ENCODE measurements around the gene EIF4G1.

The EIF4G1 gene

DNA sequence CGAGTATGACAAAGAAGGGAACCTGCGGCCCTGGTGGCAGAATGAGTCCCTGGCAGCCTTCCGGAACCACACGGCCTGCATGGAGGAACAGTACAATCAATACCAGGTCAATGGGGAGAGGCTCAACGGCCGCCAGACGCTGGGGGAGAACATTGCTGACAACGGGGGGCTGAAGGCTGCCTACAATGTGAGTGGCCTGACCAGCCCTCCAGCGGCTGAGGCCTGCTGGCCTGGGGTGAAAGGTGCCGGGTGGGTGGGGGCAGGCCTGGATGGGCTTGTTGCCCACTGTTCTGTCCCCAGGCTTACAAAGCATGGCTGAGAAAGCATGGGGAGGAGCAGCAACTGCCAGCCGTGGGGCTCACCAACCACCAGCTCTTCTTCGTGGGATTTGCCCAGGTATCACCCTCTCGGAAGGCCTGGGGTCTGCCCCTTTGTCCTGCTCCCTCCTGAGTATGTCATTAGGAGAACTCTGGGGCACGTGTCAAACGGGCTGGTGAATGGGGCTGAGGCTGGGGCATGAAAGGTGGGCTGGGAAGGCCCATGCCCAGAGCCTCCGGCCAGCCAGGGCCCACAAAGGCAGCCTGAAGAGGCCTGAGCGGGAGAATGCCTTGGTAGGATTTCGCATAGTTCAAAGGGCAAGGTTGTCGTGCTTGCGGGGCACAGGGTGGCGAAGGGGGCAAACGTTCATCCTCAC lies 23.2 kb upstream of the EIF4G1 start:
- no peak for DNase-seq
- H3K36me3 ChIP-seq = no peaks in the 10 kb centered on the region
- TF ChIP-seq, protein P1, sequence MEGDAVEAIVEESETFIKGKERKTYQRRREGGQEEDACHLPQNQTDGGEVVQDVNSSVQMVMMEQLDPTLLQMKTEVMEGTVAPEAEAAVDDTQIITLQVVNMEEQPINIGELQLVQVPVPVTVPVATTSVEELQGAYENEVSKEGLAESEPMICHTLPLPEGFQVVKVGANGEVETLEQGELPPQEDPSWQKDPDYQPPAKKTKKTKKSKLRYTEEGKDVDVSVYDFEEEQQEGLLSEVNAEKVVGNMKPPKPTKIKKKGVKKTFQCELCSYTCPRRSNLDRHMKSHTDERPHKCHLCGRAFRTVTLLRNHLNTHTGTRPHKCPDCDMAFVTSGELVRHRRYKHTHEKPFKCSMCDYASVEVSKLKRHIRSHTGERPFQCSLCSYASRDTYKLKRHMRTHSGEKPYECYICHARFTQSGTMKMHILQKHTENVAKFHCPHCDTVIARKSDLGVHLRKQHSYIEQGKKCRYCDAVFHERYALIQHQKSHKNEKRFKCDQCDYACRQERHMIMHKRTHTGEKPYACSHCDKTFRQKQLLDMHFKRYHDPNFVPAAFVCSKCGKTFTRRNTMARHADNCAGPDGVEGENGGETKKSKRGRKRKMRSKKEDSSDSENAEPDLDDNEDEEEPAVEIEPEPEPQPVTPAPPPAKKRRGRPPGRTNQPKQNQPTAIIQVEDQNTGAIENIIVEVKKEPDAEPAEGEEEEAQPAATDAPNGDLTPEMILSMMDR (IDR thresholded peaks at IDR 0.05; ENCODE audit: low read depth, low read length) = no peak
- H3K9me3 ChIP-seq (ENCODE audit: severe bottlenecking) = no peaks in the 10 kb centered on the region
- no peaks in the 10 kb centered on the region for H3K27me3 ChIP-seq (ENCODE audit: insufficient read depth, low read depth, severe bottlenecking)
- H3K27ac ChIP-seq = no peak overlapping the region
- no peak overlapping the region for H3K4me3 ChIP-seq (ENCODE audit: low read depth, low read length)

DNA sequence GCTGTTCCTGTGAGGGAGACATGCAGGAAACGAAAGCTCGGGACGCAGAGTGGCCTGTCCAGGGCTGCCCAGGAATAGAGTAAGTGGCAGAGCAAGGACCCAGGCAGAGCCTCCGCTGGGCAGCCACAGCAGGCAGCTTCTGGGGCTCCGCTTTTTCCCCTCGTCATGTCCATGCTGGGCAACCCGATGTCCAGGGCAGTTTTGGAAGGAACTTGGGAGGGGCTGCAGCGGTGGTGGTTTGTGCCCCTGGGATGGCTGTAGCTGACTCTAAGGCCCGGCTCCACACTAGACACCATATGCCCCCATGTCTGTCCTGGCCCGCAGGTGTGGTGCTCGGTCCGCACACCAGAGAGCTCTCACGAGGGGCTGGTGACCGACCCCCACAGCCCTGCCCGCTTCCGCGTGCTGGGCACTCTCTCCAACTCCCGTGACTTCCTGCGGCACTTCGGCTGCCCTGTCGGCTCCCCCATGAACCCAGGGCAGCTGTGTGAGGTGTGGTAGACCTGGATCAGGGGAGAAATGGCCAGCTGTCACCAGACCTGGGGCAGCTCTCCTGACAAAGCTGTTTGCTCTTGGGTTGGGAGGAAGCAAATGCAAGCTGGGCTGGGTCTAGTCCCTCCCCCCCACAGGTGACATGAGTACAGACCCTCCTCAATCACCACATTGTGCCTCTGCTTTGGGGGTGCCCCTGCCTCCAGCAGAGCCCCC lies 22.5 kb upstream of the EIF4G1 start:
- no peaks in the 10 kb centered on the region for H3K9me3 ChIP-seq (ENCODE audit: severe bottlenecking)
- H3K27ac ChIP-seq = no peak overlapping the region
- TF ChIP-seq, protein P1 (IDR thresholded peaks at IDR 0.05; ENCODE audit: low read depth, low read length) = no peak
- H3K27me3 ChIP-seq (ENCODE audit: insufficient read depth, low read depth, severe bottlenecking) = no peaks in the 10 kb centered on the region
- no peaks in the 10 kb centered on the region for H3K36me3 ChIP-seq
- DNase-seq = no peak
- H3K4me3 ChIP-seq (ENCODE audit: low read depth, low read length) = no peak overlapping the region

- Histone ChIP-seq H3K9me3 (ENCODE audit: severe bottlenecking) (no peaks in the 10 kb centered on the region), H3K36me3 (peaks cover 9% of the 10 kb centered on the region), H3K4me3 (ENCODE audit: low read depth, low read length) (no peak overlapping the region), H3K27ac (no peak overlapping the region), H3K27me3 (ENCODE audit: insufficient read depth, low read depth, severe bottlenecking) (no peaks in the 10 kb centered on the region)
- no peak for DNase-seq
- TF ChIP-seq, protein P1 (IDR thresholded peaks at IDR 0.05; ENCODE audit: low read depth, low read length) = no peak
Measured at GRCh38 chr3:184295771-184296170, 18.6 kb upstream of the EIF4G1 start.

DNA sequence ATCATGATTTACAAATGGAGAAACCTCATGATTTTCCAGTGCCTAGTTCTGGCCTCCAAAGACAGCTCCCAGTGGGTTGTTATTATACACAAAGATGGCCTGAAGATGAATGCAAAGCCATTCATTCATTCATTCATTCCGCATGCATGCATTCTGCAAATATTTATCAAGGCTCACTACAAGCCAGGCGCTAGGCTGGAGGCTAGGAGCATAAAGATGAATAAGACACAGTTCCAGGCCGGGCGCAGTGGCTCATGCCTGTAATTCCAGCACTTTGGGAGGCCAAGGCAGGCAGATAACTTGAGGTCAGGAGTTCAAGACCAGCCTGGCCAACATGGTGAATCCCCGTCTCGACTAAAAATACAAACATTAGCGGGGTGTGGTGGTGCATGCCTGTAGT lies 17.8 kb upstream of the EIF4G1 start:
- Histone ChIP-seq H3K4me3 (ENCODE audit: low read depth, low read length) (no peak overlapping the region), H3K27me3 (ENCODE audit: insufficient read depth, low read depth, severe bottlenecking) (no peaks in the 10 kb centered on the region), H3K27ac (no peak overlapping the region), H3K36me3 (peaks cover 17% of the 10 kb centered on the region), H3K9me3 (ENCODE audit: severe bottlenecking) (no peaks in the 10 kb centered on the region)
- TF ChIP-seq, protein P1 (IDR thresholded peaks at IDR 0.05; ENCODE audit: low read depth, low read length) = no peak
- DNase-seq = no peak

GRCh38 chr3:184298759-184299487 lies 15.5 kb upstream of the EIF4G1 start, which contains the start of gene PSMD2:
Gene PSMD2, plus strand, starts transcription at chr3:184299241. Its CDS starts 26 bp downstream, at chr3:184299267.
- H3K27me3 ChIP-seq (ENCODE audit: insufficient read depth, low read depth, severe bottlenecking) = no peaks in the 10 kb centered on the region
- H3K36me3 ChIP-seq = peaks cover 40% of the 10 kb centered on the region
- TF ChIP-seq, protein P1 (IDR thresholded peaks at IDR 0.05; ENCODE audit: low read depth, low read length) = no peak
- peak within 1 kb of the TSS; percentile 64 for H3K4me3 ChIP-seq (ENCODE audit: low read depth, low read length)
- peak; percentile 97 for DNase-seq
- H3K27ac ChIP-seq = peak within 1 kb of the TSS; percentile 72
- no peaks in the 10 kb centered on the region for H3K9me3 ChIP-seq (ENCODE audit: severe bottlenecking)
